ENCODE results near the gene KMT2C. TPM values are rescaled to one million over a fixed set of nuclear protein-coding genes. Genes with fewer than 3 reads are reported as not detected.
"Not testable (repeated sequence)": the region's sequence is repeated elsewhere in the genome, so short reads cannot be mapped to it uniquely, and the experiment has no call there.

The KMT2C gene
- total and polyA plus RNA-seq, 2 of the 8 experiments (the other 6 are each of a cell fraction or from before 2014, with no cell fraction given) = 9.1 to 40.8 TPM

DNA sequence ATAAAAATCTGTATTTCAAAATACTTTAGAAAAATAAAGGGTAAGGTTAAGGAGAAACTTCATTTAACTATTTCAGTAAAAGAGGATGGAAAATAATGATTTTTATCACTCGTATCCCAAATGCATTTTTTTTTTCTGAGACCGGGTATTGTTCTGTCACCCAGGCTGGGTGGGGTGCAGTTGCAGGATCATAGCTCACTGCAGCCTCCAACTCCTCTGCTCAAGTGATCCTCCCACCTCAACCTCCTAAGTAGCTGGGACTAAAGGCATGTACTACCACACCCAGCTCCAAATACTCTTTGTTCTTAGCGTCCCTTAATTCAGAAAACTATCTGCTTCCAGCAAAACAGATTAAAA is 11.8 kb downstream of the KMT2C start (continued):
- TF ChIP-seq CBX8 (IDR thresholded peaks at IDR 0.05; ENCODE audit: borderline replicate concordance, low read depth, low read length) (no peak), MAFK (IDR thresholded peaks at IDR 0.05; ENCODE audit: low read depth, low read length) (no peak), GABPA (IDR thresholded peaks at IDR 0.05; ENCODE audit: borderline replicate concordance, insufficient read depth, low read length) (no peak), TAF1 (IDR thresholded peaks at IDR 0.05; ENCODE audit: low read depth, low read length) (no peak)
- TF ChIP-seq, protein P1, sequence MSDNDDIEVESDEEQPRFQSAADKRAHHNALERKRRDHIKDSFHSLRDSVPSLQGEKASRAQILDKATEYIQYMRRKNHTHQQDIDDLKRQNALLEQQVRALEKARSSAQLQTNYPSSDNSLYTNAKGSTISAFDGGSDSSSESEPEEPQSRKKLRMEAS (IDR thresholded peaks at IDR 0.05) = no peak

DNA sequence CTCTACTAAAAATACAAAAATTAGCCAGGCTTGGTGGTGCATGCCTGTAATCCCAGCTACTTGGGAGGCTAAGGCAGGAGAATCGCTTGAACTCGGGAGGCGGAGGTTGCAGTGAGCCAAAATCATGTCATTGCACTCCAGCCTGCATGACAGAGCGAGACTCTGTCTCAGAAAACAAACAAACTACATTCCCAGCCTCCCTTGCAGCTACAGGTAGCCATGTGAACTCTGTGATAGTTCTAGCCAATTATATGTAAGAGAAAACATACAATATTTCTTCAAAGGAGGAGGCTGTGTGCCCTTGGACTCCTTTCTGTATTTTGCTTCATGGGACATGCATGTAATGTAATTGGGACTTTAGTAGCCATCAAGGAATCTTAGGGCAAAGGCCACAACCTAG is 12.6 kb downstream of the KMT2C start:
- H3K56ac ChIP-seq (replicated peaks; ENCODE audit: insufficient read length, low read depth, low read length); H3K4me2 ChIP-seq (ENCODE audit: insufficient read depth in 1 of 2, low read depth in 2 of 2, low read length in 2 of 2); H3K23me2 ChIP-seq (ENCODE audit: low read depth, low read length); H4K91ac ChIP-seq (replicated peaks; ENCODE audit: insufficient read length, low read length); H3K9me3 ChIP-seq (ENCODE audit: insufficient read depth in 2 of 2, low read depth in 1 of 2, low read length in 1 of 2); H2BK15ac ChIP-seq (ENCODE audit: low read length); H2BK20ac ChIP-seq (ENCODE audit: low read length); H3K4me3 ChIP-seq (ENCODE audit: extremely low read depth in 1 of 4, insufficient read depth in 2 of 4, low read depth in 3 of 4, low read length in 4 of 4); H3K4ac ChIP-seq (replicated peaks; ENCODE audit: insufficient read length, low read depth, low read length); H3K23ac ChIP-seq (ENCODE audit: insufficient read length); H4K5ac ChIP-seq (ENCODE audit: insufficient read length, low read depth, low read length); H2BK12ac ChIP-seq (ENCODE audit: low read depth, low read length); H3K14ac ChIP-seq (ENCODE audit: insufficient read length); POLR2A ChIA-PET (ENCODE audit: partially characterized antibody); H2AK5ac ChIP-seq (ENCODE audit: low read depth, low read length); CTCF ChIA-PET (ENCODE audit: partially characterized antibody); DNase-seq (ENCODE audit: low read depth in 1 of 2, low spot score in 2 of 2); H3K79me1 ChIP-seq (ENCODE audit: low read depth, low read length); H3K27me3 ChIP-seq (replicated peaks in 1 of 4; ENCODE audit: control insufficient read depth in 3 of 4, extremely low read depth in 1 of 4, insufficient read depth in 3 of 4, low read length in 3 of 4); H3K9ac ChIP-seq (replicated peaks in 1 of 4; ENCODE audit: extremely low read depth in 1 of 4, low read depth in 3 of 4, low read length in 3 of 4); H3K4me1 ChIP-seq (replicated peaks in 1 of 4; ENCODE audit: control insufficient read depth in 3 of 4, insufficient read depth in 4 of 4, low read length in 3 of 4); H4K20me1 ChIP-seq (replicated peaks in 1 of 2; ENCODE audit: control insufficient read depth in 1 of 2, insufficient read depth in 2 of 2, low read length in 2 of 2); H3K36me3 ChIP-seq (ENCODE audit: control insufficient read depth in 2 of 4, insufficient read depth in 4 of 4, low read length in 3 of 4); H2AFZ ChIP-seq (ENCODE audit: low read length); H4K8ac ChIP-seq (ENCODE audit: extremely low read depth, insufficient read depth, low read length); H2BK5ac ChIP-seq (ENCODE audit: low read depth, low read length); H2BK120ac ChIP-seq (replicated peaks; ENCODE audit: low read depth, low read length); H3K27ac ChIP-seq (ENCODE audit: low read depth, low read length); FAIRE-seq; H3K18ac ChIP-seq (ENCODE audit: extremely low read depth, low read length): not testable (repeated sequence)
- peaks cover 21 to 96% of the 10 kb centered on the region in 2 experiments for H3K79me2 ChIP-seq (ENCODE audit: control insufficient read depth in 1 of 2, insufficient read depth in 2 of 2, low read length in 2 of 2)
- 86% methylated on average over 4 of the region's 4 CpGs; no CpG with 5 or more reads in 1 of the 2 experiments for WGBS, 2 experiments (ENCODE audit: extremely low coverage in 1 of 2, insufficient coverage in 1 of 2, insufficient read length in 1 of 2, insufficient replicate concordance in 2 of 2, low coverage in 1 of 2, low lambda C conversion rate in 2 of 2, missing lambda C conversion rate in 1 of 2)

All from H1 (cell line).